Measurements from ENCODE around the gene HS3ST3A1. TPM values are rescaled to one million over a fixed set of nuclear protein-coding genes. Genes with fewer than 3 reads are reported as not detected.

HS3ST3A1 gene
- total RNA-seq (2021; ENCODE audit: unreplicated experiment) (not detected), Bru-seq, nascent RNA (percentile 7 among the genes with signal in this experiment), BruChase-seq, experiment 1, labeled RNA remaining after a 6-hour chase (percentile 4 among the genes with signal in this experiment), BruChase-seq, experiment 2, labeled RNA remaining after a 2-hour chase (percentile 6 among the genes with signal in this experiment)
- polyA plus RNA-seq (2012), result 0.16 and 0.33 TPM in 2 replicates
- long read RNA-seq, result 0 reads

DNA sequence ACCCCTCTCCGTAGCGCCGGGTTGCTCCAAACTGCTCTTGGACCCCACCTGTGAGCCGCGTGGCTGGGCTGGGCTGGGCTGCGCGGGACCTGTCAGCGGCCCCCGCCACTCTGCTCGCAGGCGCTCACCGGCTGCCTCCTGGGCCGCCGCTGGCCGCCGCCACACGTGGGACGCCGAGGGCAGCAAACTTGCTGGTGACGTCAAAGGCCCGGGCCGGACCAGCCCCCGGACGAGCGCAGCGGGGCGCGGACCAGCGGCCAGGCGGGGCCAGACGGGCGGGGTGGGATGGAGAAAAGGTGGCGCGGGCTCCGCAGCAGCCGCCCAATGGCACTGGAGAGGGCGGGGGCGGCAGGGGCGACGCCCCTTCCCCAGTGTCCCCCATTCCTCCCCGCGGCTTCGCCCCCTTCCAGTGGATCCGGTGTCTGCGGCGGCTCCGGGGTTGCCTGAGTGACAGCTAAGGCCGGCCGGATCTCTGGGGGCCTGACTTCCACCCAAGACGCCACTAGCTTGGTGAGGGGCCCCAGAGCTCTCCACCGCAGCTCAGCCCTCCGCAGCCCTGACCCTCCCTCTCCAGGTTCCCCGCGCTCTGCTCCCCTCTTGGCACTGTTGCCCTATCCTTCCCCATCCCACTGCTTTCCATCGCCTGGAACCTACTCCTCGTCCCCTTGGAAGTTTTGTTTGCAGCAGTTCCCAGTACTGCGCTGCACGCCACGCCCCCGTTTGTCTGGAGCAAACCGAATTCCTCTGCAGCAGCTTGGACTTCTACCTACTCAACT lies at the start of gene HS3ST3A1:
Gene HS3ST3A1, minus strand, starts transcription at position 154 of the 776 bp plus-strand sequence. CDS start 800 bp downstream, outside the sequence.
- H4K20me1 ChIP-seq (ENCODE audit: insufficient read depth), result no peaks in the 10 kb centered on the region
- no TSS peak for BruUV-seq (replicated peaks)
- TF ChIP-seq ELF1 (IDR thresholded peaks at IDR 0.05; ENCODE audit: borderline replicate concordance, low read depth) (no peak), EZH2 (IDR thresholded peaks at IDR 0.05) (no peak)
- TF ChIP-seq, protein P1, sequence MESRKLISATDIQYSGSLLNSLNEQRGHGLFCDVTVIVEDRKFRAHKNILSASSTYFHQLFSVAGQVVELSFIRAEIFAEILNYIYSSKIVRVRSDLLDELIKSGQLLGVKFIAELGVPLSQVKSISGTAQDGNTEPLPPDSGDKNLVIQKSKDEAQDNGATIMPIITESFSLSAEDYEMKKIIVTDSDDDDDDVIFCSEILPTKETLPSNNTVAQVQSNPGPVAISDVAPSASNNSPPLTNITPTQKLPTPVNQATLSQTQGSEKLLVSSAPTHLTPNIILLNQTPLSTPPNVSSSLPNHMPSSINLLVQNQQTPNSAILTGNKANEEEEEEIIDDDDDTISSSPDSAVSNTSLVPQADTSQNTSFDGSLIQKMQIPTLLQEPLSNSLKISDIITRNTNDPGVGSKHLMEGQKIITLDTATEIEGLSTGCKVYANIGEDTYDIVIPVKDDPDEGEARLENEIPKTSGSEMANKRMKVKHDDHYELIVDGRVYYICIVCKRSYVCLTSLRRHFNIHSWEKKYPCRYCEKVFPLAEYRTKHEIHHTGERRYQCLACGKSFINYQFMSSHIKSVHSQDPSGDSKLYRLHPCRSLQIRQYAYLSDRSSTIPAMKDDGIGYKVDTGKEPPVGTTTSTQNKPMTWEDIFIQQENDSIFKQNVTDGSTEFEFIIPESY (IDR thresholded peaks at IDR 0.05; ENCODE audit: extremely low read depth, insufficient replicate concordance, low read length), result no peak
- intact Hi-C loops (cut with micrococcal nuclease), result no loop called here
- CTCF ChIA-PET, result no interaction called here
- POLR2A ChIA-PET, result no interaction called here
- DNase-seq (ENCODE audit: low read depth, low spot score), result no peak
- no peaks in the 10 kb centered on the region for H3K9me2 ChIP-seq (ENCODE audit: insufficient read depth)
- no peaks in the 10 kb centered on the region for H3K4me1 ChIP-seq (ENCODE audit: control insufficient read depth in 1 of 2, insufficient read depth in 2 of 2, low read length in 2 of 2)
- H2AFZ ChIP-seq (ENCODE audit: low read depth, low read length, poor library complexity, severe bottlenecking), result no peak within 1 kb of the TSS
- no peak for ATAC-seq
- H3K9ac ChIP-seq (ENCODE audit: low read length), result no peak within 1 kb of the TSS
- no peak within 1 kb of the TSS for H3K4me2 ChIP-seq (ENCODE audit: low read length)
- RAD21 ChIA-PET (ENCODE audit: low non-redundant PET in 1 of 2, low total read pairs in 2 of 2, uncharacterized antibody in 2 of 2, unreplicated experiment in 2 of 2), result interaction anchor here in 1 of 2 experiments (0.7 kb wide), 1 partner anchor 699 kb away, joined by 4 read pairs; no protein-coding TSS in a partner anchor
- H3K9me3 ChIP-seq (ENCODE audit: control insufficient read depth in 1 of 2, insufficient read depth in 1 of 2, low read depth in 1 of 2, low read length in 2 of 2), result no peaks in the 10 kb centered on the region
- H3K79me2 ChIP-seq (ENCODE audit: insufficient read depth, low read length), result no peaks in the 10 kb centered on the region
- no peak within 1 kb of the TSS for H3K27ac ChIP-seq (ENCODE audit: low read depth, low read length)
- 0 out of 2 replicates have a peak, but pooled peaks cover 4% of the 10 kb centered on the region for H3K27me3 ChIP-seq (ENCODE audit: insufficient read depth, low read length)
- no peaks in the 10 kb centered on the region for H3K36me3 ChIP-seq (ENCODE audit: control insufficient read depth in 1 of 2, insufficient read depth in 2 of 2, low read length in 2 of 2)
- no peak within 1 kb of the TSS for H3K4me3 ChIP-seq (replicated peaks in 1 of 2; ENCODE audit: low read depth in 1 of 2, low read length in 2 of 2)

GRCh38 chr17:13650096-13650675 lies 48.5 kb upstream of the HS3ST3A1 start:
- Histone ChIP-seq H2AFZ (ENCODE audit: low read depth, low read length, poor library complexity, severe bottlenecking) (no peak overlapping the region), H3K27ac (ENCODE audit: low read depth, low read length) (no peak overlapping the region), H3K9me3 (ENCODE audit: control insufficient read depth in 1 of 2, insufficient read depth in 1 of 2, low read depth in 1 of 2, low read length in 2 of 2) (no peaks in the 10 kb centered on the region), H3K4me3 (replicated peaks in 1 of 2; ENCODE audit: low read depth in 1 of 2, low read length in 2 of 2) (no peak overlapping the region), H3K4me1 (ENCODE audit: control insufficient read depth in 1 of 2, insufficient read depth in 2 of 2, low read length in 2 of 2) (no peaks in the 10 kb centered on the region), H3K27me3 (ENCODE audit: insufficient read depth, low read length) (no peaks in the 10 kb centered on the region; the same call in 1 of the 2 replicates), H3K36me3 (ENCODE audit: control insufficient read depth in 1 of 2, insufficient read depth in 2 of 2, low read length in 2 of 2) (no peaks in the 10 kb centered on the region), H3K4me2 (ENCODE audit: low read length) (no peak overlapping the region), H4K20me1 (ENCODE audit: insufficient read depth) (no peaks in the 10 kb centered on the region), H3K9me2 (ENCODE audit: insufficient read depth) (no peaks in the 10 kb centered on the region), H3K9ac (ENCODE audit: low read length) (no peak overlapping the region), H3K79me2 (ENCODE audit: insufficient read depth, low read length) (no peaks in the 10 kb centered on the region)
- no peak for ATAC-seq
- no peak for DNase-seq (ENCODE audit: low read depth, low spot score)
- POLR2A ChIA-PET, result no interaction called here
- BruUV-seq (replicated peaks), result no TSS peak
- RAD21 ChIA-PET (ENCODE audit: low non-redundant PET in 1 of 2, low total read pairs in 2 of 2, uncharacterized antibody in 2 of 2, unreplicated experiment in 2 of 2), result no interaction called here
- CTCF ChIA-PET, result no interaction called here
- intact Hi-C loops (cut with micrococcal nuclease), result no loop called here
- TF ChIP-seq, protein P2, sequence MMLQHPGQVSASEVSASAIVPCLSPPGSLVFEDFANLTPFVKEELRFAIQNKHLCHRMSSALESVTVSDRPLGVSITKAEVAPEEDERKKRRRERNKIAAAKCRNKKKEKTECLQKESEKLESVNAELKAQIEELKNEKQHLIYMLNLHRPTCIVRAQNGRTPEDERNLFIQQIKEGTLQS (IDR thresholded peaks at IDR 0.05), result no peak
- TF ChIP-seq CBX3 (IDR thresholded peaks at IDR 0.05; ENCODE audit: low read depth) (no peak), EGR1 (IDR thresholded peaks at IDR 0.05; ENCODE audit: low read depth) (no peak), ELF1 (IDR thresholded peaks at IDR 0.05; ENCODE audit: borderline replicate concordance, low read depth) (no peak), FOSL1 (IDR thresholded peaks at IDR 0.05; ENCODE audit: low read depth) (no peak), EZH2 (IDR thresholded peaks at IDR 0.05) (no peak), RAD21 (IDR thresholded peaks at IDR 0.05; ENCODE audit: low read depth) (no peak), SP1 (IDR thresholded peaks at IDR 0.05; ENCODE audit: low read depth) (no peak), CEBPB (IDR thresholded peaks at IDR 0.05; ENCODE audit: low read depth) (no peak)
- TF ChIP-seq, protein P3, sequence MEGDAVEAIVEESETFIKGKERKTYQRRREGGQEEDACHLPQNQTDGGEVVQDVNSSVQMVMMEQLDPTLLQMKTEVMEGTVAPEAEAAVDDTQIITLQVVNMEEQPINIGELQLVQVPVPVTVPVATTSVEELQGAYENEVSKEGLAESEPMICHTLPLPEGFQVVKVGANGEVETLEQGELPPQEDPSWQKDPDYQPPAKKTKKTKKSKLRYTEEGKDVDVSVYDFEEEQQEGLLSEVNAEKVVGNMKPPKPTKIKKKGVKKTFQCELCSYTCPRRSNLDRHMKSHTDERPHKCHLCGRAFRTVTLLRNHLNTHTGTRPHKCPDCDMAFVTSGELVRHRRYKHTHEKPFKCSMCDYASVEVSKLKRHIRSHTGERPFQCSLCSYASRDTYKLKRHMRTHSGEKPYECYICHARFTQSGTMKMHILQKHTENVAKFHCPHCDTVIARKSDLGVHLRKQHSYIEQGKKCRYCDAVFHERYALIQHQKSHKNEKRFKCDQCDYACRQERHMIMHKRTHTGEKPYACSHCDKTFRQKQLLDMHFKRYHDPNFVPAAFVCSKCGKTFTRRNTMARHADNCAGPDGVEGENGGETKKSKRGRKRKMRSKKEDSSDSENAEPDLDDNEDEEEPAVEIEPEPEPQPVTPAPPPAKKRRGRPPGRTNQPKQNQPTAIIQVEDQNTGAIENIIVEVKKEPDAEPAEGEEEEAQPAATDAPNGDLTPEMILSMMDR (IDR thresholded peaks at IDR 0.05 in 2 of 3, conservative IDR thresholded peaks at IDR 0.05 in 1 of 3; ENCODE audit: borderline replicate concordance in 1 of 3, insufficient read depth in 1 of 3, low read depth in 2 of 3, low read length in 2 of 3), result no peak
